ENCODE results near the gene SLC9A3.

Gene SLC9A3

GRCh38 chr5:434443-435146 lies 89.7 kb downstream of the SLC9A3 start:
- Histone ChIP-seq H3K79me1 (ENCODE audit: low read length) (no peaks in the 10 kb centered on the region), H3K4me1 (ENCODE audit: control insufficient read depth, low read depth, low read length) (no peaks in the 10 kb centered on the region), H2BK5ac (ENCODE audit: low read length) (no peak overlapping the region), H2BK15ac (replicated peaks; ENCODE audit: low read depth) (no peak overlapping the region), H3K4me3 (ENCODE audit: low read length) (no peak overlapping the region), H3K27me3 (ENCODE audit: insufficient read depth, low read length, poor library complexity) (no peaks in the 10 kb centered on the region), H2BK120ac (ENCODE audit: low read depth, low read length) (no peak overlapping the region), H4K8ac (ENCODE audit: low read depth, low read length) (no peak overlapping the region), H3K18ac (ENCODE audit: low read length) (no peak overlapping the region), H3K36me3 (ENCODE audit: control insufficient read depth, insufficient read depth, low read length) (no peaks in the 10 kb centered on the region), H3K23ac (ENCODE audit: low read length) (no peak overlapping the region), H3K56ac (ENCODE audit: low read length) (no peak overlapping the region), H3K4ac (ENCODE audit: low read depth, low read length) (no peak overlapping the region), H2AK5ac (ENCODE audit: low read length) (no peak overlapping the region), H3K9ac (ENCODE audit: low read length) (no peak overlapping the region), H3K27ac (ENCODE audit: low read depth, low read length) (no peak overlapping the region), H3K79me2 (ENCODE audit: control insufficient read depth, insufficient read depth, low read length) (no peaks in the 10 kb centered on the region), H4K5ac (ENCODE audit: low read length) (no peak overlapping the region), H3K4me2 (ENCODE audit: low read length) (no peak overlapping the region)
- DNase-seq: no peak
- no CpG with 5 or more reads among the region's 26 CpGs for WGBS (ENCODE audit: extremely low coverage, insufficient coverage, low lambda C conversion rate)

GRCh38 chr5:433836-434235 lies 90.4 kb downstream of the SLC9A3 start:
- H3K27me3 ChIP-seq (ENCODE audit: insufficient read depth, low read length, poor library complexity): no peaks in the 10 kb centered on the region
- DNase-seq: no peak

GRCh38 chr5:432928-433791 lies 91.1 kb downstream of the SLC9A3 start:
- no peak overlapping the region for H3K4me2 ChIP-seq (ENCODE audit: low read length)
- no peak overlapping the region for H3K4ac ChIP-seq (ENCODE audit: low read depth, low read length)
- no peaks in the 10 kb centered on the region for H3K36me3 ChIP-seq (ENCODE audit: control insufficient read depth, insufficient read depth, low read length)
- no peaks in the 10 kb centered on the region for H3K79me2 ChIP-seq (ENCODE audit: control insufficient read depth, insufficient read depth, low read length)
- H2BK5ac ChIP-seq (ENCODE audit: low read length): no peak overlapping the region
- H3K56ac ChIP-seq (ENCODE audit: low read length): no peak overlapping the region
- no peaks in the 10 kb centered on the region for H3K27me3 ChIP-seq (ENCODE audit: insufficient read depth, low read length, poor library complexity)
- no peak for DNase-seq
- H4K5ac ChIP-seq (ENCODE audit: low read length): no peak overlapping the region
- no CpG with 5 or more reads among the region's 23 CpGs for WGBS (ENCODE audit: extremely low coverage, insufficient coverage, low lambda C conversion rate)
- no peak overlapping the region for H3K4me3 ChIP-seq (ENCODE audit: low read length)
- no peaks in the 10 kb centered on the region for H3K79me1 ChIP-seq (ENCODE audit: low read length)
- H4K8ac ChIP-seq (ENCODE audit: low read depth, low read length): no peak overlapping the region
- H3K23ac ChIP-seq (ENCODE audit: low read length): no peak overlapping the region
- H3K4me1 ChIP-seq (ENCODE audit: control insufficient read depth, low read depth, low read length): no peaks in the 10 kb centered on the region
- H2BK120ac ChIP-seq (ENCODE audit: low read depth, low read length): no peak overlapping the region
- no peak overlapping the region for H3K27ac ChIP-seq (ENCODE audit: low read depth, low read length)
- no peak overlapping the region for H3K18ac ChIP-seq (ENCODE audit: low read length)
- no peak overlapping the region for H2AK5ac ChIP-seq (ENCODE audit: low read length)
- no peak overlapping the region for H2BK15ac ChIP-seq (replicated peaks; ENCODE audit: low read depth)
- H3K9ac ChIP-seq (ENCODE audit: low read length): no peak overlapping the region

More at GRCh38 chr5:433836-434235, 90.4 kb downstream of the SLC9A3 start:
- H3K4ac ChIP-seq (ENCODE audit: low read depth, low read length): no peak overlapping the region
- no peak overlapping the region for H2BK5ac ChIP-seq (ENCODE audit: low read length)
- H3K4me2 ChIP-seq (ENCODE audit: low read length): no peak overlapping the region
- H2BK120ac ChIP-seq (ENCODE audit: low read depth, low read length): no peak overlapping the region
- H3K18ac ChIP-seq (ENCODE audit: low read length): no peak overlapping the region
- no peak overlapping the region for H3K23ac ChIP-seq (ENCODE audit: low read length)
- no peak overlapping the region for H2AK5ac ChIP-seq (ENCODE audit: low read length)
- no peaks in the 10 kb centered on the region for H3K36me3 ChIP-seq (ENCODE audit: control insufficient read depth, insufficient read depth, low read length)
- H3K56ac ChIP-seq (ENCODE audit: low read length): no peak overlapping the region
- H3K9ac ChIP-seq (ENCODE audit: low read length): no peak overlapping the region
- no peak overlapping the region for H3K4me3 ChIP-seq (ENCODE audit: low read length)
- H3K4me1 ChIP-seq (ENCODE audit: control insufficient read depth, low read depth, low read length): no peaks in the 10 kb centered on the region
- H4K5ac ChIP-seq (ENCODE audit: low read length): no peak overlapping the region
- no peak overlapping the region for H2BK15ac ChIP-seq (replicated peaks; ENCODE audit: low read depth)
- no peak overlapping the region for H3K27ac ChIP-seq (ENCODE audit: low read depth, low read length)
- no peak overlapping the region for H4K8ac ChIP-seq (ENCODE audit: low read depth, low read length)
- H3K79me1 ChIP-seq (ENCODE audit: low read length): no peaks in the 10 kb centered on the region
- no peaks in the 10 kb centered on the region for H3K79me2 ChIP-seq (ENCODE audit: control insufficient read depth, insufficient read depth, low read length)
- WGBS (ENCODE audit: extremely low coverage, insufficient coverage, low lambda C conversion rate): no CpG with 5 or more reads among the region's 16 CpGs

GRCh38 chr5:432201-432927 lies 91.9 kb downstream of the SLC9A3 start:
- Histone ChIP-seq H4K5ac (ENCODE audit: low read length) (no peak overlapping the region), H3K23ac (ENCODE audit: low read length) (no peak overlapping the region), H3K27me3 (ENCODE audit: insufficient read depth, low read length, poor library complexity) (no peaks in the 10 kb centered on the region), H2BK120ac (ENCODE audit: low read depth, low read length) (no peak overlapping the region), H3K18ac (ENCODE audit: low read length) (no peak overlapping the region), H3K79me1 (ENCODE audit: low read length) (no peaks in the 10 kb centered on the region), H2BK5ac (ENCODE audit: low read length) (no peak overlapping the region), H2AK5ac (ENCODE audit: low read length) (no peak overlapping the region), H4K8ac (ENCODE audit: low read depth, low read length) (no peak overlapping the region), H3K4me2 (ENCODE audit: low read length) (no peak overlapping the region), H3K4ac (ENCODE audit: low read depth, low read length) (no peak overlapping the region), H3K9ac (ENCODE audit: low read length) (no peak overlapping the region), H3K27ac (ENCODE audit: low read depth, low read length) (no peak overlapping the region), H2BK15ac (replicated peaks; ENCODE audit: low read depth) (no peak overlapping the region), H3K4me1 (ENCODE audit: control insufficient read depth, low read depth, low read length) (no peaks in the 10 kb centered on the region), H3K4me3 (ENCODE audit: low read length) (no peak overlapping the region), H3K56ac (ENCODE audit: low read length) (no peak overlapping the region), H3K36me3 (ENCODE audit: control insufficient read depth, insufficient read depth, low read length) (no peaks in the 10 kb centered on the region), H3K79me2 (ENCODE audit: control insufficient read depth, insufficient read depth, low read length) (no peaks in the 10 kb centered on the region)
- no CpG with 5 or more reads among the region's 18 CpGs for WGBS (ENCODE audit: extremely low coverage, insufficient coverage, low lambda C conversion rate)
- DNase-seq: no peak

GRCh38 chr5:431711-432050 lies 92.6 kb downstream of the SLC9A3 start:
- Histone ChIP-seq H3K56ac (ENCODE audit: low read length) (no peak overlapping the region), H3K4me2 (ENCODE audit: low read length) (no peak overlapping the region), H3K18ac (ENCODE audit: low read length) (no peak overlapping the region), H3K27me3 (ENCODE audit: insufficient read depth, low read length, poor library complexity) (no peaks in the 10 kb centered on the region), H3K79me2 (ENCODE audit: control insufficient read depth, insufficient read depth, low read length) (no peaks in the 10 kb centered on the region), H3K36me3 (ENCODE audit: control insufficient read depth, insufficient read depth, low read length) (no peaks in the 10 kb centered on the region), H2BK15ac (replicated peaks; ENCODE audit: low read depth) (no peak overlapping the region), H3K79me1 (ENCODE audit: low read length) (no peaks in the 10 kb centered on the region), H3K23ac (ENCODE audit: low read length) (no peak overlapping the region), H2AK5ac (ENCODE audit: low read length) (no peak overlapping the region), H4K5ac (ENCODE audit: low read length) (no peak overlapping the region), H3K27ac (ENCODE audit: low read depth, low read length) (no peak overlapping the region), H2BK120ac (ENCODE audit: low read depth, low read length) (no peak overlapping the region), H4K8ac (ENCODE audit: low read depth, low read length) (no peak overlapping the region), H2BK5ac (ENCODE audit: low read length) (no peak overlapping the region), H3K4ac (ENCODE audit: low read depth, low read length) (no peak overlapping the region), H3K4me1 (ENCODE audit: control insufficient read depth, low read depth, low read length) (no peaks in the 10 kb centered on the region), H3K9ac (ENCODE audit: low read length) (no peak overlapping the region), H3K4me3 (ENCODE audit: low read length) (no peak overlapping the region)
- DNase-seq: no peak
- no CpG with 5 or more reads among the region's 4 CpGs for WGBS (ENCODE audit: extremely low coverage, insufficient coverage, low lambda C conversion rate)
